DMS153 treated with DMSO at 0.1 percent for 48 hours (cell line): ENCODE results near the gene SYF2.
A peak's percentile ranks its signal among the peaks of the same experiment; 100 is the strongest.
"Not testable (repeated sequence)": the region's sequence is repeated elsewhere in the genome, so short reads cannot be mapped to it uniquely, and the experiment has no call there.

Source experiments
- DNase-seq: peaks from one replicate; lab custom pipeline; 2025; ENCODE audit not compliant: unreplicated experiment; lab: John Stamatoyannopoulos, UW

SYF2 gene

GRCh38 chr1:25246600-25247023 lies 14.3 kb upstream of the SYF2 start:
- DNase-seq: no peak

GRCh38 chr1:25245809-25246599 lies 13.7 kb upstream of the SYF2 start:
- no peak for DNase-seq

GRCh38 chr1:25245393-25245792 lies 13.1 kb upstream of the SYF2 start:
- DNase-seq: no peak

- no peak for DNase-seq
These were observed 11.6 kb upstream of the SYF2 start for GRCh38 chr1:25243907-25244306.

GRCh38 chr1:25239681-25240541 lies 7.6 kb upstream of the SYF2 start:
- peak; percentile 80 for DNase-seq

GRCh38 chr1:25238046-25238445 lies 5.7 kb upstream of the SYF2 start:
- no peak for DNase-seq

- DNase-seq: not testable (repeated sequence)
These were observed 4.0 kb upstream of the SYF2 start for GRCh38 chr1:25236261-25236660.

GRCh38 chr1:25235411-25235810 lies 3.1 kb upstream of the SYF2 start:
- DNase-seq: not testable (repeated sequence)

GRCh38 chr1:25232866-25233784 lies 823 bp upstream of the SYF2 start:
- no peak for DNase-seq

- DNase-seq: no peak
These were observed 8.8 kb downstream of the SYF2 start for GRCh38 chr1:25223471-25223870.

GRCh38 chr1:25222606-25223005 lies 9.7 kb downstream of the SYF2 start:
- DNase-seq: no peak

GRCh38 chr1:25220666-25221065 lies 11.6 kb downstream of the SYF2 start:
- DNase-seq: no peak

- no peak for DNase-seq
These were observed 12.5 kb downstream of the SYF2 start for GRCh38 chr1:25219661-25220251.

- no peak for DNase-seq
These were observed 14.6 kb downstream of the SYF2 start for GRCh38 chr1:25217598-25218232.

- no peak for DNase-seq
These were observed 15.3 kb downstream of the SYF2 start for GRCh38 chr1:25217015-25217414.

- no peak for DNase-seq
These were observed 16.2 kb downstream of the SYF2 start for GRCh38 chr1:25216123-25216522.

GRCh38 chr1:25212725-25213124 lies 19.6 kb downstream of the SYF2 start:
- no peak for DNase-seq

GRCh38 chr1:25210728-25211127 lies 21.6 kb downstream of the SYF2 start:
- no peak for DNase-seq

GRCh38 chr1:25209516-25209915 lies 22.8 kb downstream of the SYF2 start:
- DNase-seq: no peak

- no peak for DNase-seq
These were observed 23.6 kb downstream of the SYF2 start for GRCh38 chr1:25208561-25209222.
